Endothelial cell of umbilical vein (primary cell): ENCODE measurements around the gene ZC3H18. TPM values are rescaled to one million over a fixed set of nuclear protein-coding genes. Genes with fewer than 3 reads are reported as not detected.

Source experiments
- BruUV-seq: library from RNA; stranded (reverse); fragments of 400-500 nt; replicated peaks from 2 replicates; lab custom pipeline; 2021; lab: Mats Ljungman, UMichigan
- CTCF ChIA-PET: fragments of 300-600, 350-600 bp; sonication (Branson Sonifier 250); formaldehyde crosslinking; loops from one replicate; lab custom pipeline; 2021; ENCODE audit warnings: antibody characterized with exemption, inconsistent platforms; lab: Charles Lee
- POLR2A ChIA-PET: fragments of 300-600, 350-600 bp; sonication (Branson Sonifier 250); formaldehyde crosslinking; loops from one replicate; lab custom pipeline; 2021; ENCODE audit warnings: antibody characterized with exemption, inconsistent platforms; lab: Charles Lee
- DNase-seq: peaks from one replicate; pipeline ENCODE4 v3.0.0-alpha.2; 2011; ENCODE audit warnings: low read depth, low spot score
- FAIRE-seq: peaks from 2 replicates; lab custom pipeline; 2011; peaks lifted over from hg19 to GRCh38; lab: Jason Lieb, UNC
- H2AFZ ChIP-seq: 2 replicates; pipeline ENCODE4 v1.6.0; 2012; ENCODE audit warnings: low read depth, low read length, control low read depth, inconsistent platforms
- H3K27ac ChIP-seq: 2 replicates; pipeline ENCODE4 v1.5.1; 2011; ENCODE audit warnings: low read depth, mild to moderate bottlenecking, control low read depth, low read length, moderate library complexity; ENCODE audit not compliant: insufficient read depth
- H3K27me3 ChIP-seq, 2 experiments: 2 replicates each; pipeline versions ENCODE4 v1.6.0 to v1.6.1; 2011; ENCODE audit warnings: low read length in 2 of 2, mixed read lengths in 1 of 2; ENCODE audit not compliant: control insufficient read depth in 2 of 2, insufficient read depth in 2 of 2
- H3K36me3 ChIP-seq, 2 experiments: 2 replicates in 1 of 2; 3 replicates in 1 of 2; pipeline ENCODE4 v1.5.1; 2011; ENCODE audit warnings: low read length in 2 of 2, mild to moderate bottlenecking in 1 of 2, moderate library complexity in 1 of 2; ENCODE audit not compliant: control insufficient read depth in 2 of 2, insufficient read depth in 2 of 2; ENCODE audit errors: extremely low read depth in 1 of 2
- H3K4me1 ChIP-seq: 3 replicates; pipeline ENCODE4 v1.5.1; 2011; ENCODE audit warnings: mild to moderate bottlenecking, low read length; ENCODE audit not compliant: control insufficient read depth, insufficient read depth; ENCODE audit errors: extremely low read depth
- H3K4me2 ChIP-seq: 2 replicates; pipeline ENCODE4 v1.6.1; 2011; ENCODE audit warnings: low read length, control low read depth, mixed read lengths; ENCODE audit not compliant: insufficient read depth
- H3K4me3 ChIP-seq, 3 experiments: fragments of 200-600 bp in 1 of 3; sonication (generic), shearing (Covaris generic) in 1 of 3; replicated peaks in 1 of 3; 2 replicates each; pipeline ENCODE4 v1.5.1; 2011 to 2016; ENCODE audit warnings: control low read depth in 3 of 3, low read length in 3 of 3, mild to moderate bottlenecking in 2 of 3, inconsistent platforms in 1 of 3, low read depth in 1 of 3, moderate library complexity in 1 of 3; ENCODE audit not compliant: insufficient read depth in 1 of 3
- H3K79me2 ChIP-seq: 2 replicates; pipeline ENCODE4 v1.6.0; 2012; ENCODE audit warnings: low read length, inconsistent platforms; ENCODE audit not compliant: control insufficient read depth, insufficient read depth
- H3K9ac ChIP-seq: replicated peaks from 2 replicates; pipeline ENCODE3; 2011; ENCODE audit warnings: low read length, control low read depth; ENCODE audit not compliant: insufficient read depth; ENCODE audit errors: extremely low read depth
- H3K9me1 ChIP-seq: replicated peaks from 3 replicates; pipeline ENCODE4 v1.6.0; 2011; ENCODE audit warnings: mild to moderate bottlenecking, low read length; ENCODE audit not compliant: control insufficient read depth, insufficient read depth; ENCODE audit errors: extremely low read depth
- H3K9me3 ChIP-seq: replicated peaks from 2 replicates; pipeline ENCODE4 v1.5.1; 2012; ENCODE audit warnings: low read length, inconsistent platforms; ENCODE audit not compliant: control insufficient read depth, insufficient read depth
- H4K20me1 ChIP-seq: replicated peaks from 2 replicates; pipeline ENCODE3; 2011; ENCODE audit warnings: mild to moderate bottlenecking, low read length; ENCODE audit not compliant: control insufficient read depth, insufficient read depth; ENCODE audit errors: extremely low read depth
- CTCF ChIP-seq, 2 donors: IDR thresholded peaks; 1 replicate in 1 of 2; 2 replicates in 1 of 2; pipeline ENCODE4 v1.5.1; 2011; ENCODE audit warnings: low read length in 2 of 2, mild to moderate bottlenecking in 2 of 2, moderate library complexity in 2 of 2, control low read depth in 1 of 2, inconsistent platforms in 1 of 2, low read depth in 1 of 2; ENCODE audit not compliant: insufficient read depth in 1 of 2; ENCODE audit errors: extremely low read depth in 1 of 2
- EZH2 ChIP-seq: IDR thresholded peaks from 2 replicates; pipeline ENCODE4 v1.6.1; 2012; ENCODE audit warnings: borderline replicate concordance, low read depth, mild to moderate bottlenecking, moderate library complexity, low read length, inconsistent platforms; ENCODE audit not compliant: severe bottlenecking
- FOS ChIP-seq: IDR thresholded peaks from 2 replicates; pipeline ENCODE4 v1.6.1; 2011; ENCODE audit warnings: mild to moderate bottlenecking, low read length, moderate library complexity, borderline replicate concordance; ENCODE audit not compliant: insufficient read depth
- GATA2 ChIP-seq: IDR thresholded peaks from 2 replicates; pipeline ENCODE4 v1.7.0; 2011; ENCODE audit warnings: low read depth, mild to moderate bottlenecking, moderate library complexity, mixed read lengths, low read length; ENCODE audit not compliant: insufficient read length, insufficient read depth
- JUN ChIP-seq: IDR thresholded peaks from 2 replicates; pipeline ENCODE4 v1.6.1; 2011; ENCODE audit warnings: borderline replicate concordance, low read depth; ENCODE audit not compliant: insufficient read length, insufficient read depth
- MAX ChIP-seq: IDR thresholded peaks from 2 replicates; pipeline ENCODE4 v1.6.1; 2011; ENCODE audit not compliant: insufficient read depth, insufficient read length
- MYC ChIP-seq: IDR thresholded peaks from one replicate; pipeline ENCODE4 v1.6.1; 2011; ENCODE audit warnings: mild to moderate bottlenecking, low read depth, low read length
- POLR2A ChIP-seq: IDR thresholded peaks from 2 replicates; pipeline ENCODE4 v1.6.1; 2012; ENCODE audit warnings: low read depth, mild to moderate bottlenecking, control low read depth, low read length
- POLR2AphosphoS5 ChIP-seq: IDR thresholded peaks from 2 replicates; pipeline ENCODE4 v1.6.1; 2012; ENCODE audit warnings: low read depth, mild to moderate bottlenecking, control low read depth, low read length, moderate library complexity; ENCODE audit not compliant: insufficient read depth
- dilution Hi-C: fragments of 300-500 bp; cut with MboI; formaldehyde crosslinking; loops from one replicate; pipeline ENCODE4 v1.15.0; 2019; ENCODE audit warnings: low sequenced_read_pairs; ENCODE audit not compliant: extremely low pct_ligation_motif_present
- intact Hi-C: fragments of 100-400 bp; cut with micrococcal nuclease; formaldehyde crosslinking; loops from one replicate; pipeline ENCODE4 v1.10.0; 2022
- polyA plus RNA-seq, 4 experiments: library from polyadenylated mRNA; depleted of rRNA in 3 of 4; stranded (reverse) in 3 of 4; unstranded in 1 of 4; fragments of >200 nt; gene quantifications; 2 replicates each; pipeline versions ENCODE4 v1.2.1 to v1.2.3, GENCODE V29; 2011 to 2012; ENCODE audit warnings: missing spikeins in 1 of 4
- total RNA-seq: library from RNA; stranded (reverse); gene quantifications from 2 replicates; pipeline ENCODE4 v1.2.3, GENCODE V29; 2021

ZC3H18 gene
- total and polyA plus RNA-seq, 2 donors (not counting 3 experiments of a cell fraction or from before 2014, with no cell fraction given) = 12.1 to 52.8 TPM

- intact Hi-C loops = no loop called here
- no peak overlapping the region for H3K4me3 ChIP-seq
- CTCF ChIA-PET = interaction anchor here (0.9 kb wide), 1 partner anchor 8 kb away, joined by 3 read pairs; no protein-coding TSS in a partner anchor
- dilution Hi-C loops = no loop called here
- no peaks in the 10 kb centered on the region for H3K9me1 ChIP-seq
- H2AFZ ChIP-seq = no peak overlapping the region
- H3K4me1 ChIP-seq = no peaks in the 10 kb centered on the region
- no peak overlapping the region for H3K27ac ChIP-seq
- POLR2A ChIA-PET = no interaction called here
- no peak for TF ChIP-seq MAX
- TF ChIP-seq MYC = no peak
- no peak for TF ChIP-seq POLR2A
- no peak for TF ChIP-seq JUN
- TF ChIP-seq FOS = no peak
- TF ChIP-seq EZH2 = no peak
- no peak for TF ChIP-seq GATA2
- no peak for TF ChIP-seq POLR2AphosphoS5
- TF ChIP-seq CTCF (IDR thresholded peaks at IDR 0.05; ENCODE audit: extremely low read depth in 1 of 2, insufficient read depth in 1 of 2, low read depth in 1 of 2, low read length in 2 of 2) = no peak
- peaks cover 14 to 48% of the 10 kb centered on the region in 2 experiments for H3K36me3 ChIP-seq
- no peaks in the 10 kb centered on the region for H4K20me1 ChIP-seq
- H3K27me3 ChIP-seq = no peaks in the 10 kb centered on the region
- H3K79me2 ChIP-seq = no peaks in the 10 kb centered on the region
- no peak overlapping the region for H3K4me2 ChIP-seq
- no TSS peak for BruUV-seq
- no peak overlapping the region for H3K9ac ChIP-seq
- DNase-seq = no peak
- no peaks in the 10 kb centered on the region for H3K9me3 ChIP-seq
- FAIRE-seq = no peak
These were observed 54.9 kb downstream of the ZC3H18 start for GRCh38 chr16:88624977-88625576.
